NK-92 treated with Interleukin-12 subunit alpha and Interleukin-12 subunit beta, amount 100 ng/mL, for 24 hours (cell line): ENCODE measurements around the gene ACTL8.

Experiments used
- DNase-seq: peaks from one replicate; lab custom pipeline; 2025; lab: John Stamatoyannopoulos, UW

The ACTL8 gene

GRCh38 chr1:17875882-17876280 lies 120.7 kb downstream of the ACTL8 start:
- no peak for DNase-seq
